Activated T-helper 1 cell treated with anti-CD3 and anti-CD28 coated beads, Interleukin-2, amount 50 U/mL, for 16 hours (primary cell): ENCODE measurements around the gene SLC25A47.
"Not testable (repeated sequence)": the region's sequence is repeated elsewhere in the genome, so short reads cannot be mapped to it uniquely, and the experiment has no call there.

ENCODE experiments used
- DNase-seq, 2 donors: peaks; one replicate each; pipeline ENCODE4 v3.0.0-alpha.2; 2020; ENCODE audit warnings: low read depth in 1 of 2, low spot score in 1 of 2

SLC25A47 gene

GRCh38 chr14:100289916-100290606, 33.1 kb upstream of the SLC25A47 start:
- DNase-seq = no peak

- no peak for DNase-seq
Measured at GRCh38 chr14:100290607-100291304, 32.4 kb upstream of the SLC25A47 start.

DNA sequence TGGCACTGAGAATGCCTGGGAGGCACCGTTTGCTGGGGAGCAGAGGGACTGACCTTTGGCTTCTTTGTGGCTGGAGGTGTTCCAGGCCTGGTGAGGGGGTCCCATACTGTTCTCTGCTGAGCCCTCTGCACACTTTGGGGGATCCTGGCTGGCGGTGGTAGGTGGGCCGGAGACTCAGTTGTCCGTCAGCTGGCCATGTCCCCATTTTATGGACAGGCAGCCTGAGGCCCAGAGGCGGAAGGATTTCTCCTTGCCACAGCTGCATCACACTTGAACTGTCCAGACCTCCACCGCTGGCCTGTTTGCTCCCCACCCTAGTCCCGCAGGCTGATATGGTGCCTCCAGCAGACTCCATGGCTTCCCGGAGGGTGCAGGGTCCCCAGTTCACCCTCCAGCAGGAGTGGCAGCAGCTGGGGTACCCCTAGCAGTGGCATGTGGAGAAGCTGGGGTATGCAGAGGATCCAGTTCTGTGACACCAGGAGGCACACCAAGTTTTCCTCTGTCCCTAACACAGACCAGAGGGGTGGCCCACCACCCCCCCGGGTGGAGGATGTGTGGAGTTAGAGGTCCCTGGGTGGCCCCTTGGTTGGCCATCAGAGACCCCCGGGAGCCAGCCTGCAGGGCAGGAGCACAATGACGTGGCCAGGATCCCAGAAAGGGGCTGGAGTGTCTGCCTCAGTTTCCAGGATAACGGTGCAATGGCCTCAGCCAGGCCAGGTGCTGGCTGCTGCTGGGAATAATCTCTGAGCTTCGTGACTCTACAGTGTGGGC, 31.6 kb upstream of the SLC25A47 start:
- DNase-seq = no peak

DNA sequence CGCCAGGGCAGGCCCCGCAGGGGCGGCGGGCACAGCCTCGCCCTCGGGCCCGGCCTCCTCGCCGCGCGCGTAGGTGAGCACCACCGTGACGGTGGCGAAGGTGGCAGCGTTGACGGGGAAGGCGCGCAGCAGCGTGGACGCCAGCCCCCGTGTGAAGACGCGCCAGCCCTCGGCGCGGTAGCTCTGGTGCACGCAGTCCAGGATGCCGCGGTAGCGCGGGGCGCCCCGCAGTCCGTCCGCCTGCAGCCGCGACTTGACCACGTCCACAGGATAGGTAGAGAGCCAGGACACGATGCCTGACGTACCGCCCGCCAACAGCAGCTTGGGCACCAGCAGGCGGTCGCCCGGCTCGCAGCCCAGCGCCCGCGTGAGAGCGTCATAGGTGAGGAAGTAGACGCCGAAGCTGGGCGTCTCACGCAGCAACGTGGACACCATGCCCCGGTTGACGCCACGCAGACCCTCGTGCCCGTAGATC, 30.8 kb upstream of the SLC25A47 start:
- no peak for DNase-seq

DNA sequence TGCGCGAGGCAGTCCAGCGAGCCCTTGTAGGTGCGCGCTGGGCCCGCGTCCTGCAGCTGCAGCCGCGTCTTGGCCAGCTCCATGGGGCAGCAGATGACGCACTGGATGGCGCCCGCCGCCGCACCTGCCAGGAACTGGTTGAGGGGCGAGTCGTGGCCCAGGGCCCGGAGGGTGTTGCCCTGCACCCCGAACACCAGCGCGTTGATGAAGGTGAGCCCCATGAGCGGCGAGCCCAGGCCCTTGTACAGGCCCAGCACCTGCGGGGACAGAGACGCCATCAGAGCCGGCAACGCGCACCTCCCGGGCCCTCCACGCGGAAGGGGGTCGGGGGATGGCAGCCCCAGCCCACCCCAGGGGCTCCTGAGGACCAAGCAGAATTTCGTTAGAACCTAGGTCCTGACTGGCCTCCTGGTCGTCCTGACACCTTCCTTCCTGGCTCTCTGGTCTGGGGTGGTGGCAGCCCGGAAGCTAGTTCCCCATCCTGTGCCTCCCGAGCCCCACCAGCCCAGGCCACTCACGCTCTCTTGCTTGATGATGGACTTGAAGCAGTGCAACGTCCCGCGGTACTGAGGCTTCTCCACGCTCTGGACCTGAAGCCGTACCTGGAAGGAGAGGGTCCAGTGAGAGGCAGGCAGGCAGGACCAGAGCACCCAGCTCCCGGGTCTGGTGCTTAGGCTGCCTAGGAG, 30.2 kb upstream of the SLC25A47 start:
- no peak for DNase-seq

DNA sequence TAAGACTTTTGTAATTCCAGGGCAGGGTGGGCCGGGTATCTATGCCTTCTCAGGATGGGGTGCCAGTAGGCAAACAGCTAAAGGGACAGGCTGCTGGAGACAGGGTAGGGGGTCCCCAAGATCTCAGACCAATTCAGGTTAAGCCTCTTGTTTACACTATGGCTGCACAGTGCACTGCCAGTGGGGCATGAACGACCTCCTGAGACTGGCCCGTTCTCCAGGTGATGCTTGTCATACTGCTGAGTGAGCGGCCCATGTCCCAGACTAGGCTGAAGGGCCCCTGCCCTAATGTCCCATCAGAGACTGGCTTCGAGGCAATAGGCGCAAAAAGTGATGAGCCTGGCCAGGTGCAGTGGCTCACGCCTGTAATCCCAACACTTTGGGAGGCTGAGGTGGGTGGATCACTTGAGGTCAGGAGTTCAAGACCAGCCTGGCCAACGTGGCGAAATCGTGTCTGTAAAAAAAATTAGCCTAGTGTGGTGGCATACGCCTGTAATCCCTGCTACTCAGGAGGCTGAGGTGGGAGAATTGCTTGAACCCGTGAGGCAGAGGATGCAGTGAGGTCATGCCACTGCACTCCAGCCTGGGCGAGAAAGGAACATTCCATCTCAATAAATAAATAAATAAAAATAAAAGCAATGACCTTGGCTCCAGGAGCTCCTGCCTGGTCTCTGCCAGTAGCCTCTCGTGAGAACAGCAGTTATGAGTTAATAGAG, 29.5 kb upstream of the SLC25A47 start:
- no peak for DNase-seq

DNA sequence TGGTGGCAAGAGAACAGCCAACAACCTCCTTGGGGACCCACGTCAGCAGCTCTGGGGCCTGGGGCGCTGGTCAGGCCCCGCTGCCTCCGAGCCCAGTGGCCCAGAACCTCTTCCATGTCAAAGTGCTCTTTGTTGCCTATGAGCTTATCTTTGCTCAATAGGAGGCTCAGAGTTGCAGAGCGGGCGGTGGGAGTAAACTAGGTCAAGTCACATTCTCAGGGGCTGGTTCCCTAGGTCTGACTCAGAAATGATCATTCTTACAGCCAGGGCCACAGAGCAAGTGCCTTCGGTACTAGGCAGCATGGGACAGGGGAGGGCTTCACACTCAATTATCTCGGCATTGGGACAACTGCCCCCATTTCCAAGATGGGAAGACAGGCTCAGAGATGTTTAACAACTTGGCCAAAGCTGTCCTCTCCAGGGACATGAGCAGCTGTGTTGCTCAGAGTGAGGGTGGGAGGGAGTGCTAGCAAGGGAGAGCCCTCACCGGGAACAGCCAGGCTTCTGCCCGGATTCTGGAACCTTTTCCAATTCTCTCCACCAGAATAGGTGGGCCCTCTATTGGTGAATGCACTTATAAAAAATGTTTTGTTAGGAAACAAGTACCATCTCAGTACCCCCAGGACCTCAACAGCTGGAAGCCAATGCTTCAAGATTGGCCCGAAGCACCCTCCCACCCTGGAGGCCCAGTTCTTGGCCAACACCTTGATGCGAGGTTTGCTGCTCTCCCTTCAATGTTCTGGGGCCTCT, 28.8 kb upstream of the SLC25A47 start:
- no peak for DNase-seq

DNA sequence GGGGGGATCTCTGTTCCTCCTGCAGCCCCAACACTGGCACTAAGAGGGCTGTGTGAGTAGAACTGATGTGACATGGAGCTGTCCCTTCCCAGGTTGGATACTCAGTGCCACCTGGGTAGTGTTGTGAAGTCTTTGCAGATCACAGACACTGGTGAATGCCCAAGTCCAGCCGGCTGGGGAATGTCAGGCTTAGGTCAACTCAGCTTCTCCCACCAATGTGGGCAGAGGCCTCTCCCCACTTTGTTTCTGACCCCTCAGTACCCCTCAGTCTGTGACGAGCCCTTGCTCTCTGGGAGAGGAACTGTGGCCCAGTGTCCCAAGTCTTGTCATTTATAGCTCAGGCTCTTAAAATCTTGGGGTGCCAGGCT, 28.2 kb upstream of the SLC25A47 start:
- no peak for DNase-seq

DNA sequence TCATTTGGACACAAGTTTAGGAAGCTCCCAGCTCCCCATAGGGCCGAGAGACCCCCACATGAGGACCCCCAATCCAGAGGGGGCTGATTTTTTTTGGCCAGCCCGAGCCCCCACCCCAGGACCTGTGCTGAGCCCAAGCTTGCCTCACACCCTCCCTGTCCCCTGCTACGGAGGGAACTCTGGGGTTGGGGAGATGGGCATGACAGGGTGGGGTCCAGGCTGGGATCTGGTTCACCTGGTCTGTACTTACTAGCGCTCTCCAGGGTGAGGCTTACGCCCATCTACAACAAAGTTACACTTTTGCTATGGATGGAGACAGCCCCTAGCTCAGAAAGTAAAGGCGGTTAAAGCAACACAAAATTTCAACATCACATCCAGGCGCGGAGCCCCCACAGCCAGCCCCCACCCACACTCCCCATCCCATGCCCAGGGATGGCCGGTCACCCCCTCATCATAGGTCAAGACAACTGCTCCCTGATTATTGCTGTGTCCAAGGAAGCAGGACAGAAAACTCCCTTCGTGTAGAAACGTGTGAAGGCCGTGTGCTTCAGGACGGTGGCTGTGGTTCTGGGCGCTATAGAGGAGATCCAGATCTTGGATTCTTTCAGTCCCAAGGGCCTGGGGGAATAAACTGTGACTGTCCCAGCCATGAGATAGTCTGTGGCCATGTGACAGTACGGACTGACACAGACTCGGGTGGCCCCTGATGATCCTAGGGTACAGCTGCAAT, 27.6 kb upstream of the SLC25A47 start:
- no peak for DNase-seq

DNA sequence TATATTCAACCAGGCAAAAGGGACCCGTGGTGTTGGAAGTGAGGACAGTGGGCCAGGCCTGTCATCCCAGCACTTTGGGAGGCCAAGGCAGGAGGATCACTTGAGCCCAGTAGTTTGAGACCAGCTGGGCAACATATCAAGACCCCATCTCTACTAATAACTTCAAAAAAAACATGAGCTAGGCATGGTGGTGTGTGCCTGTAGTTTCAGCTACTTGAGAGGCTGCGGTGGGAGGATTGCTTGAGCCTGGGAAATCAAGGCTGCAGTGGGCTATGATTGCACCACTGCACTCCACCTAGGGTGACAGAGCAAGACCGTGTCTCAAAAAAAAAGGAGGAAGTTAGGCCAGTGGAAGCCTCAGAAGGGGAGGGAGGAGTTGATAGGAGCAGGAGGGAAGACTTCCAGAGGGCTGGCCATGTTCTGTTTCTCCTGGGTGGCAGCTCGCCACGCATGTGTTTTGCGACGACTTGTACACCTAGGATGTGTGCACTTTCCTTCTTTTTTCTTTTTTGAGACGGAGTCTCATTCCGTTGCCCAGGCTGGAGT, 27.0 kb upstream of the SLC25A47 start:
- no peak for DNase-seq

DNA sequence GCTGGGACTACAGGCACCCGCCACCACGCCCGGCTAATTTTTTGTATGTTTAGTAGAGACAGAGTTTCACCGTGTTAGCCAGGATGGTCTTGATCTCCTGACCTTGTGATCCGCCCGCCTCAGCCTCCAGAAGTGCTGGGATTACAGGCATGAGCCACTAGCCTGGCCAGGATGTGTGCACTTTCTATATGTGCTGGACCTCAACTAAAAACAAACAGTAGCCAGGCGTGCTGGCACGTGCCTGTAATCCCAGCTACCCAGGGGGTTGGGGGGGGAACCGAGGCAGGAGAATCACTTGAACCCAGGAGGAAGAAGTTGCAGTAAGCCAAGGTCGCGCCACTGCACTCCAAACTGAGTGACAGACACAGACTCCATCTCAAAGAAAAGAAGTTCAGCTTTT, 26.4 kb upstream of the SLC25A47 start:
- not testable (repeated sequence) for DNase-seq

DNA sequence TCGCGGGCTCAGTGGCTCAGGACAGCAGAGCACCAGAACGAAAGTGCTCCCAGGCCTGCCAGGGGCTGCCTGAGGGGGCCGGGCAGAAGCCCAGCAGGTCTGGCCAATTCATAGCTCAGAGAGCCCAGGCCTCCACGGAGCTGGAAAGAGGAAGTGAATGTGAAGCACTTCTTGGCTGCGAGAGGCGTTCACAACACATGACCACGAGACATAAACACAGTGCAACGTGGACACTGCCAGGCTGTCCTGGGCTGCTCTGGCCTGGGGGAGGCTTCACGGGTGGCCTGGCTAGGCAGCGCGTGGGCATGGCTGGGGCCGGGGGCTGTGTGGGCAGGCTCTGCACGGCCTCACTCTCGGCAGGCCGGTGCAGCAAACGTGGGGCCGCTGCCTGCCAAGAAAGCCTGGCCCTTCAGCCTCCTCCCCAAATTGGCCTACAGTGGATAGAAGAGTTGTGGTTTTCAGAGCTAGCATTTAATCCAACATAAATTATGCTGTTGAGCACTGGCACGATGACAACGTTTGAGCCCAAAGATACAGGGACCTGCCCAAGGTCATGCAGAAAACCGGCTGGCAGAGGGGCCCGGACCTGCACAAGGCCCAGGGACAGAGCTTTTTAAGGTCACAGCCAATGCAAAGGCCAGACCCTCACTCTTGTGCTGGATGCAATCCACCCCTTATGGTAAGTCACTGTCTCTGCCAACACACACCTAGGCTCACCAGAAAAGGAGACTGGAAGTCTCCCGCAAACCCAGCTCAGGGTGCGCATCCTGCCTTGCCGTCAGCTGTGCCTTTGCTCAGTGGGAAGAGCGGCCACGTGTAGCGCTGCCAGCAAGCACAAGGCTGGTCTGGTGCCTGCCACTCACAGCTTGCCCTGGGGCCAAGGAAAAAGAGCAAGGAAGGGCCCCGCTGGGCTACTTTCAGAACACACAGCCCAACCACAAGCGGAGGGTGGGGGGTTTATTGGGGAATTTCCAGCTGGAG, 25.5 kb upstream of the SLC25A47 start:
- DNase-seq = no peak

DNA sequence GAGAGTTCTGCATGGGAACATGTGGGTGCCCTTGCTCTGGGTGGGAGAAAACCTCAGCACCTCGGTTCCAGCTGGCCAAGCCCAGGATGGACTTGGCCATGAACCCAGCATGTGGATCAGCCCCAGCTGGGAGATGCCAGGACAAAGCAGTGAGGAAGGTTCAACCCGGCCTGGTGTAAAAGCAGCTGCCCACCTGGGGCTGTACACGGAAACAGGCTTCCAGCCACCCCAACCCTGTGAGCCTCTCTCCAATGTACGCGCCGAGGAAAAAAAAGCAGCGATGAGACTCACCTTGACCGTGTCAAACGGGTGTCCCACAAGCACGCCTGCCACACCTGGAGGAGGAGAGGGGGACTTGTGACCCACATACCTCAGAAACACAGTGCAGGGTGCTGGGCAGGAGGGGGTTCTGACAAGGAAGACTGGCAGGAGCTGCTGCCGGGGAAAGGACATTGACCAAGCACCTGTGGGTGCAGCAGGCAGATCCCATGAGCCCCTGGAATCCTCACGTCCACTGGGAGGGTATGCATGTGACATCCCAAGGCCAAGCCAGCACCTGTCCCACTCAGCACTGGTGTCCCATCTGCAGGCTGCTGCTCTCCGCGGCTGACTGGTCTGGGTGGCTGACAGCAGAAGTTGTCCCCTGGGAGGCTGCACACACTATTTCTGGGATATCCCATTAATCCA, 24.4 kb upstream of the SLC25A47 start:
- DNase-seq = no peak

DNA sequence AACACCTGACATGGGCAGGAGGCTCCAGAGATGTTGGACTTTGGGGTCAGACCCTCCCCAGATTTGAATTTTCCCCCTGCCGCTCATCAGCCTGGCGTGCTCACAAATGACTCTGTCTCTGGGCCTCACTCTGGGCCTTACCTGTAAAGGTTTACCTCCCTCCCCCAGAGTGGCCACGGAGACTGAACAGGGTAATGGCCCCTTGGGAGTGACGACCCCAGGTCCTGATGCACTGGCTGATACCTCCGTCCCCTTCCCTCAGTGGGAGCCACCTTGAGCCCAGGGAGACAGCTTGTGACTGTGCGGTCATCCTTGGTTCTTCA, 23.9 kb upstream of the SLC25A47 start:
- no peak for DNase-seq

DNA sequence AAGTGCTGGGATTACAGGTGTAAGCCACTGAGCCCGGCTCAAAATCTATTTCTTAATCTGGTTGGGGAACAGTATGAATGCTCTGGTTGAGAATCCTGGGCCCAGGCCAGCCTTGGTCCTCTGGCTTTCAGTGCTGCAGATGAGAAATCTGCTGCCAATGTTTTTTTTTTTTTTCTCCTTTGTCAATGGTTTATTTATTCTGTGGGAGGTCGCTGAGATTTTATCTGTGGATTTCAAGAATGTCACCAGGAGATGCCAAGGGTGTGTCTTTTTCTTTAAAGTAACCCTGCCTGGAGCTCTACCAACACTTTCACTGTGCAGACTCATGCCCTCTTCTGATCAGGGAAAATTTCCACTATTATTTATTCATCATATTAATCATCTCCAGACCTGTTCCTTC, 20.5 kb upstream of the SLC25A47 start:
- DNase-seq = no peak

DNA sequence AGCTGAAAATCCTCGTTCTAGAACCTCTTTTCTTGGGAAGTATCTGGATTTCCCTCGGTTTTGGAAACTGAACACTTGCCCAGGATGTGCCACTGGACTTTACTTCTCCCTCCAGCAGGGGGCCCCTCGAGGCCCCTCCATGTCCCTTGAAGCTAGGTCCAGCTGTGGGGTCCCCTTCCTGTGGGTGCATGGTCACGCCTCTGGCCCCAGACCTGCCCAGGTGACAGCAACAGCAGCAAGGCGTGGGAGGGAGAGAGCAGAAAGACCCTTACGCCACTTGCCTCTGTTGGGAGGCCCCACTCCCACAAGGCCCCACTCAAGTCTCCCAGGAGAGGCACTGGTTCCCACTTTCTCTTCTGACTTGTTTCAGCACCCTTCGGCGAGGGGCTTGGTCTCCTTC, 20.0 kb upstream of the SLC25A47 start:
- no peak for DNase-seq

DNA sequence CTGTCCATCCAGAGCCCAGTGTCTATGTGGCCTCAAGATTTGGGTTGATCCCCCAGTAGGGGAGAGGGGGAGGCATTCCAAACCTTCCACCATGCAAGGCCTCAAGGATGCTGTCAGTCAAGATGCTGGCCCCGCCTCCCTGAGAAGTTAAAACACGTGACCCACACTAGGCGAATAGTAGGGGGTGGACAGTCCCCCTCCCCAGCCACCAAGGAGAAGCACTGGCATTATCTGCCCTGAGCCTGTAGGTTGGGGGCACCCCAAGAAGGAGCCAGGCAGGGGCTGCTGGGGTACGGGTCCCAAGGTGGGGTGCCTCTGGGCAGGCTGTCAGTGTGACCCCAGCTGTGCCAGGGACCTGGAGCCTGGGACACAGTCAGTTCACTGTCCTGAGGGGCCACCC, 19.2 kb upstream of the SLC25A47 start:
- no peak for DNase-seq
